ENCODE results near the gene AQR.

AQR gene

DNA sequence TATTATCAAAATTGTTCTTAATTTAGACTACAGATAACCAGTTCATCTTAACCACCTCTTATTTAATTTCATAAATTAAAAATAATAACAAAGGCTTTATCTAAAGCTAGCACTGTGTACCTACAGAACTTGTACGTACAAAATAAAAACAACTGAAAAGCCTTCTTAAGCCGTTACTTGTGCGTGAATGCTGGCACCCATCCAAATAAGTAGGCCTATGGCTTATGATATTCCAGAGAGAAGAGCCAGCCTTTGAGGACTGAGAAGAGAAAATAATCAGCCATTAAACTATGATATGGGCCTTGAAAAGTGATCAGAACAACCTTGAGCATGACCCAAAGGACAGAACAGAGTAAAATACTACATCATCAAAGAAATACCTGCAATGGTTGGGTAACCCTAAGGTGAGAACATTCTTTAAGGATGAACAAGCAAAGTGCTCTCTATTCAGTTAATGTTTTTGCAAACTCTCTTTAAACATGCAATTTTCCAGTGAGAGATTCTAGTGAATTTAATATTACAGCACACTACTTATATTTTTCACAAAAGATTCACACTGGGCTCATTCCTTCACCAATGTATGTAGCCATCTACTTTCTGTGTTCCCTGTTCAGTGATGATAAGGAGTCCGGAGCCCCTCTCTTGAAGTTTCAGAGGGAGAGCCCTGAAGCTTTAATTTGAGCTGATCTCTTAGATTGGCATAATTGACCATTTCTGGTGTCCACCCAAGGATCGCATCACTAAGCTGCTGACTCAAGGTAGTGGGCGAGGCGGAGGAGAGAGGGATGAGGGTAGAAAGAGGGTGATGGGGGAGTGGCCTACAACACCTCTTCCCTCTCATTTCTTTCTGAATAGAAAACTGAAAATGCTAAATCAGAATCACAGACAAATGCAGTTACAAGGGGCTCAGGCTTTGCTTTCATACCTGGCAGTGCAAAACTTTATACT is 166.5 kb downstream of the AQR start:
- DNase-seq (ENCODE audit: low read depth): no peak
- no peak overlapping the region for H3K4me3 ChIP-seq (ENCODE audit: low read depth, low read length)
- no peak for TF ChIP-seq CTCF (IDR thresholded peaks at IDR 0.05; ENCODE audit: low read depth, low read length, missing control alignments)

DNA sequence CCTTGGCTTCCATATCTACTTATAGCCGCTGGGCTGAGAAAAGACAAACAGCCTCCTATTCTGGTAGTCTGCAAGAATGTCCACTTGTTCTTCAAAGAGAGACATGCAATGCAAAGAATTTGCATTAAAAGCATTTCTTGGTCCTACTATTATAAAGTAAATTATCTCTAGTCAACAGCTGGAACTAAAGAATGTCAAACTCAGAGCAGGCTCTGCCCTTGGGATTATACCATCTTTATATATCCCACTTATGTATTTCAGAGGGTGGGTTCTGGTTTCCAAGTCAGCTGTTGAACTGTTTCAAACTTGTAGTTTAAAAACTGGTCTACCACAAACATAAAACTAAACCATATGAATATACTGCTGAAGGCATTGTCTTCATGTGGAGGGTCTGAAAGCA is 167.2 kb downstream of the AQR start:
- no peak overlapping the region for H3K4me3 ChIP-seq (ENCODE audit: low read depth, low read length)
- DNase-seq (ENCODE audit: low read depth): no peak
- no peak for TF ChIP-seq CTCF (IDR thresholded peaks at IDR 0.05; ENCODE audit: low read depth, low read length, missing control alignments)
